ENCODE data around the gene ATAD3B.
"Not testable (repeated sequence)": the region's sequence is repeated elsewhere in the genome, so short reads cannot be mapped to it uniquely, and the experiment has no call there.

DNA sequence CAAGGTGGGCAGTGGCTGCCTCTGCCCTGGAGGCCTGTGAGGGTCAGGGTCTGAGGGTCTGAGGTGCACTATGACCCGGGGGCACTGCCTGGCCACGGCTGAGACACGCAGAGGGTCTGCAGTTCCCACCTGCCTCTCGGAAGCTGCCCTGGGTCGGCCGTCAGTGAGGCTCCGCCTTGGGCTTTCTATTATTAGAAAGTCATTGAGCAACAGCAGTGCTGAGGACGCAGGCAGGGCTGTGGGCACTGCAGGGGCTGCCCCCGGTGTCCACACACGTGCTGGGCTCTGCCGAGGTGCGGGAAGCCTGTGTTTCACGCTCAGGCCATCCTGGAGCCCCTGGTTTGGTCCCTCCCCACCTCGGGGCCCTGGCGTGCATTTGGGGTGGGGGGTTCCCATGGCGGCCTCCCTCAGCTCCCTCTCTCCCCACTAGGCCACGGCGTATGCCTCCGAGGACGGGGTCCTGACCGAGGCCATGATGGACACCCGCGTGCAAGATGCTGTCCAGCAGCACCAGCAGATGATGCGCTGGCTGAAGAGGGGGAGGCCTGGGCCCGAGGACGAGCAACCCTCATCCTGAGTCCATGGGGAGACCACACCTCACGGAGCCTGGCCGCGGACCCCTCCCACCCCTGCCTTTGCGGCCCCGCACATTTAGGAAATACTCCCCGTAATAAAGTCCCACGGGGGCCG lies 37.4 kb downstream of the ATAD3B start:
- TF ChIP-seq, protein P1, sequence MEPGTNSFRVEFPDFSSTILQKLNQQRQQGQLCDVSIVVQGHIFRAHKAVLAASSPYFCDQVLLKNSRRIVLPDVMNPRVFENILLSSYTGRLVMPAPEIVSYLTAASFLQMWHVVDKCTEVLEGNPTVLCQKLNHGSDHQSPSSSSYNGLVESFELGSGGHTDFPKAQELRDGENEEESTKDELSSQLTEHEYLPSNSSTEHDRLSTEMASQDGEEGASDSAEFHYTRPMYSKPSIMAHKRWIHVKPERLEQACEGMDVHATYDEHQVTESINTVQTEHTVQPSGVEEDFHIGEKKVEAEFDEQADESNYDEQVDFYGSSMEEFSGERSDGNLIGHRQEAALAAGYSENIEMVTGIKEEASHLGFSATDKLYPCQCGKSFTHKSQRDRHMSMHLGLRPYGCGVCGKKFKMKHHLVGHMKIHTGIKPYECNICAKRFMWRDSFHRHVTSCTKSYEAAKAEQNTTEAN (CRISPR knock-in tag; conservative IDR thresholded peaks at IDR 0.05), result not testable (repeated sequence)
- TF ChIP-seq ZNF350 (CRISPR knock-in tag; IDR thresholded peaks at IDR 0.05; ENCODE audit: borderline replicate concordance, low read depth); KDM6A (CRISPR knock-in tag; IDR thresholded peaks at IDR 0.05; ENCODE audit: low read depth); TCF7L2 (IDR thresholded peaks at IDR 0.05; ENCODE audit: low read depth, low read length); TCF7 (IDR thresholded peaks at IDR 0.05; ENCODE audit: low read depth); POLR2A (IDR thresholded peaks at IDR 0.05; ENCODE audit: insufficient read depth in 1 of 2, low read depth in 2 of 2, low read length in 2 of 2); SRF (IDR thresholded peaks at IDR 0.05; ENCODE audit: low read depth, low read length): not testable (repeated sequence)
- TF ChIP-seq, protein P2, sequence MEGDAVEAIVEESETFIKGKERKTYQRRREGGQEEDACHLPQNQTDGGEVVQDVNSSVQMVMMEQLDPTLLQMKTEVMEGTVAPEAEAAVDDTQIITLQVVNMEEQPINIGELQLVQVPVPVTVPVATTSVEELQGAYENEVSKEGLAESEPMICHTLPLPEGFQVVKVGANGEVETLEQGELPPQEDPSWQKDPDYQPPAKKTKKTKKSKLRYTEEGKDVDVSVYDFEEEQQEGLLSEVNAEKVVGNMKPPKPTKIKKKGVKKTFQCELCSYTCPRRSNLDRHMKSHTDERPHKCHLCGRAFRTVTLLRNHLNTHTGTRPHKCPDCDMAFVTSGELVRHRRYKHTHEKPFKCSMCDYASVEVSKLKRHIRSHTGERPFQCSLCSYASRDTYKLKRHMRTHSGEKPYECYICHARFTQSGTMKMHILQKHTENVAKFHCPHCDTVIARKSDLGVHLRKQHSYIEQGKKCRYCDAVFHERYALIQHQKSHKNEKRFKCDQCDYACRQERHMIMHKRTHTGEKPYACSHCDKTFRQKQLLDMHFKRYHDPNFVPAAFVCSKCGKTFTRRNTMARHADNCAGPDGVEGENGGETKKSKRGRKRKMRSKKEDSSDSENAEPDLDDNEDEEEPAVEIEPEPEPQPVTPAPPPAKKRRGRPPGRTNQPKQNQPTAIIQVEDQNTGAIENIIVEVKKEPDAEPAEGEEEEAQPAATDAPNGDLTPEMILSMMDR (CRISPR knock-in tag; IDR thresholded peaks at IDR 0.05), result not testable (repeated sequence)
- TF ChIP-seq, protein P3, sequence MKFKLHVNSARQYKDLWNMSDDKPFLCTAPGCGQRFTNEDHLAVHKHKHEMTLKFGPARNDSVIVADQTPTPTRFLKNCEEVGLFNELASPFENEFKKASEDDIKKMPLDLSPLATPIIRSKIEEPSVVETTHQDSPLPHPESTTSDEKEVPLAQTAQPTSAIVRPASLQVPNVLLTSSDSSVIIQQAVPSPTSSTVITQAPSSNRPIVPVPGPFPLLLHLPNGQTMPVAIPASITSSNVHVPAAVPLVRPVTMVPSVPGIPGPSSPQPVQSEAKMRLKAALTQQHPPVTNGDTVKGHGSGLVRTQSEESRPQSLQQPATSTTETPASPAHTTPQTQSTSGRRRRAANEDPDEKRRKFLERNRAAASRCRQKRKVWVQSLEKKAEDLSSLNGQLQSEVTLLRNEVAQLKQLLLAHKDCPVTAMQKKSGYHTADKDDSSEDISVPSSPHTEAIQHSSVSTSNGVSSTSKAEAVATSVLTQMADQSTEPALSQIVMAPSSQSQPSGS (CRISPR knock-in tag; IDR thresholded peaks at IDR 0.05), result not testable (repeated sequence)
